CD4-positive, alpha-beta memory T cell (primary cell): ENCODE data around the gene CKM. TPM values are rescaled to one million over a fixed set of nuclear protein-coding genes. Genes with fewer than 3 reads are reported as not detected.

Experiments
- CTCF ChIA-PET: fragments of 350-600 bp; sonication (Branson Sonifier 250); formaldehyde crosslinking; loops from one replicate; lab custom pipeline; 2021; ENCODE audit warnings: inconsistent platforms; ENCODE audit not compliant: partially characterized antibody; lab: Charles Lee
- POLR2A ChIA-PET: fragments of 350-600 bp; sonication (Branson Sonifier 250); formaldehyde crosslinking; loops from one replicate; lab custom pipeline; 2021; ENCODE audit not compliant: partially characterized antibody; lab: Charles Lee
- DNase-seq, 5 donors: peaks; one replicate each; pipeline versions ENCODE4 v3.0.0 to v3.0.0-alpha.2; 2020 to 2022; ENCODE audit warnings: mixed read lengths in 1 of 5
- H3K27ac ChIP-seq: one replicate; pipeline ENCODE4 v1.7.0; 2013; ENCODE audit warnings: low read depth, low read length
- H3K27me3 ChIP-seq: 2 replicates; pipeline ENCODE4 v1.7.0; 2013; ENCODE audit warnings: mild to moderate bottlenecking, low read length, moderate library complexity; ENCODE audit not compliant: insufficient read depth
- H3K36me3 ChIP-seq: 2 replicates; pipeline ENCODE4 v1.7.0; 2013; ENCODE audit warnings: mild to moderate bottlenecking, low read length, moderate library complexity; ENCODE audit not compliant: insufficient read depth
- H3K4me1 ChIP-seq: 2 replicates; pipeline ENCODE4 v1.7.0; 2013; ENCODE audit warnings: mild to moderate bottlenecking, low read length, moderate library complexity; ENCODE audit not compliant: insufficient read depth
- H3K4me3 ChIP-seq, 2 donors: one replicate each; pipeline ENCODE4 v1.7.0; 2013; ENCODE audit warnings: low read length in 2 of 2, mild to moderate bottlenecking in 1 of 2
- H3K9me3 ChIP-seq, 2 donors: one replicate each; pipeline ENCODE4 v1.7.0; 2013; ENCODE audit warnings: low read length in 2 of 2, control low read depth in 1 of 2; ENCODE audit not compliant: control insufficient read depth in 1 of 2
- H3K27ac Mint-ChIP-seq, 7 donors: one replicate each; pipeline ENCODE4 v1.8.0; 2020 to 2021; ENCODE audit warnings: mixed read lengths in 7 of 7, mild to moderate bottlenecking in 6 of 7, inconsistent platforms in 3 of 7, moderate library complexity in 3 of 7
- H3K27me3 Mint-ChIP-seq, 2 donors: one replicate each; pipeline ENCODE4 v1.8.0; 2020 to 2021; ENCODE audit warnings: mixed read lengths in 2 of 2
- H3K36me3 Mint-ChIP-seq, 2 donors: one replicate each; pipeline ENCODE4 v1.8.0; 2020 to 2021; ENCODE audit warnings: mixed read lengths in 2 of 2, inconsistent platforms in 1 of 2, mild to moderate bottlenecking in 1 of 2
- H3K4me1 Mint-ChIP-seq, 4 donors: one replicate each; pipeline ENCODE4 v1.8.0; 2020 to 2021; ENCODE audit warnings: mixed read lengths in 4 of 4, mild to moderate bottlenecking in 1 of 4
- H3K4me3 Mint-ChIP-seq, 8 donors: one replicate each; pipeline ENCODE4 v1.8.0; 2020 to 2021; ENCODE audit warnings: mixed read lengths in 8 of 8, mild to moderate bottlenecking in 7 of 8, moderate library complexity in 6 of 8, inconsistent platforms in 3 of 8
- H3K9me3 Mint-ChIP-seq, 8 donors: one replicate each; pipeline ENCODE4 v1.8.0; 2020 to 2021; ENCODE audit warnings: mixed read lengths in 8 of 8, mild to moderate bottlenecking in 5 of 8, inconsistent platforms in 3 of 8, moderate library complexity in 1 of 8
- intact Hi-C: fragments of 100-400 bp; cut with micrococcal nuclease; formaldehyde crosslinking; loops from one replicate; pipeline ENCODE4 v1.15.1; 2023
- polyA plus RNA-seq, 2 donors: library from polyadenylated mRNA; unstranded; fragments of 300-500 nt; fragmentation: Illumina TruSeq; gene quantifications; one replicate each; pipeline ENCODE4 v1.2.3, GENCODE V29; 2021
- total RNA-seq, 2 experiments: library from RNA; stranded (reverse); gene quantifications; one replicate each; pipeline ENCODE4 v1.2.3, GENCODE V29; 2021

Gene CKM
- total and polyA plus RNA-seq, 4 experiments from 2014 or later: not detected

GRCh38 chr19:45307361-45307760, 15.3 kb downstream of the CKM start:
- H3K36me3 ChIP-seq: no peaks in the 10 kb centered on the region
- H3K27me3 ChIP-seq: no peaks in the 10 kb centered on the region
- Mint-ChIP-seq H3K27me3 (no peaks in the 10 kb centered on the region), H3K9me3 (no peaks in the 10 kb centered on the region), H3K4me1 (peaks cover 0 to 5% (median under 1%) of the 10 kb centered on the region in 4 donors), H3K4me3 (no peak overlapping the region), H3K36me3 (peaks cover 1 to 6% of the 10 kb centered on the region in 2 donors), H3K27ac (no peak overlapping the region)
- H3K4me1 ChIP-seq: no peaks in the 10 kb centered on the region
- H3K9me3 ChIP-seq: no peaks in the 10 kb centered on the region
- H3K27ac ChIP-seq: no peak overlapping the region
- DNase-seq: no peak
- H3K4me3 ChIP-seq: no peak overlapping the region
- CTCF ChIA-PET: interaction anchor here (0.7 kb wide), 1 partner anchor 13 kb away, joined by 3 read pairs; no protein-coding TSS in a partner anchor
- intact Hi-C loops: no loop called here
- POLR2A ChIA-PET: no interaction called here

- ChIA-PET CTCF (interaction anchor here (1.2 kb wide), 1 partner anchor 33 kb away, joined by 3 read pairs; no protein-coding TSS in a partner anchor), POLR2A (no interaction called here)
- H3K9me3 ChIP-seq: no peaks in the 10 kb centered on the region
- no peaks in the 10 kb centered on the region for H3K4me1 ChIP-seq
- Mint-ChIP-seq H3K4me1 (peaks cover 0 to 5% (median under 1%) of the 10 kb centered on the region in 4 donors), H3K36me3 (peaks cover 1 to 6% of the 10 kb centered on the region in 2 donors), H3K27ac (no peak overlapping the region), H3K9me3 (no peaks in the 10 kb centered on the region), H3K4me3 (no peak overlapping the region), H3K27me3 (no peaks in the 10 kb centered on the region)
- H3K27ac ChIP-seq: no peak overlapping the region
- no peaks in the 10 kb centered on the region for H3K27me3 ChIP-seq
- no peak overlapping the region for H3K4me3 ChIP-seq
- no peak for DNase-seq
- no peaks in the 10 kb centered on the region for H3K36me3 ChIP-seq
- intact Hi-C loops: no loop called here
Observed at GRCh38 chr19:45306518-45307027, 16.1 kb downstream of the CKM start.

GRCh38 chr19:45306040-45306439, 16.6 kb downstream of the CKM start:
- H3K27ac ChIP-seq: no peak overlapping the region
- peaks cover 0 to 5% (median under 1%) of the 10 kb centered on the region in 4 donors for H3K4me1 Mint-ChIP-seq
- no peaks in the 10 kb centered on the region for H3K9me3 ChIP-seq
- ChIA-PET POLR2A (no interaction called here), CTCF (interaction anchor here (1.2 kb wide), 1 partner anchor 33 kb away, joined by 3 read pairs; no protein-coding TSS in a partner anchor)
- H3K9me3 Mint-ChIP-seq: no peaks in the 10 kb centered on the region
- intact Hi-C loops: no loop called here
- no peak overlapping the region for H3K27ac Mint-ChIP-seq
- DNase-seq: no peak
- H3K4me1 ChIP-seq: no peaks in the 10 kb centered on the region
- H3K36me3 ChIP-seq: no peaks in the 10 kb centered on the region
- H3K27me3 ChIP-seq: no peaks in the 10 kb centered on the region
- no peaks in the 10 kb centered on the region for H3K27me3 Mint-ChIP-seq
- no peak overlapping the region for H3K4me3 Mint-ChIP-seq
- no peak overlapping the region for H3K4me3 ChIP-seq
- H3K36me3 Mint-ChIP-seq: peaks cover 1 to 6% of the 10 kb centered on the region in 2 donors

GRCh38 chr19:45305421-45305820, 17.3 kb downstream of the CKM start:
- intact Hi-C loops: no loop called here
- Histone ChIP-seq H3K9me3 (no peaks in the 10 kb centered on the region), H3K27ac (no peak overlapping the region), H3K4me1 (no peaks in the 10 kb centered on the region), H3K4me3 (no peak overlapping the region), H3K36me3 (no peaks in the 10 kb centered on the region), H3K27me3 (no peaks in the 10 kb centered on the region)
- DNase-seq: no peak
- Mint-ChIP-seq H3K27me3 (no peaks in the 10 kb centered on the region), H3K36me3 (peaks cover 1 to 6% of the 10 kb centered on the region in 2 donors), H3K4me1 (peaks cover 0 to 5% (median under 1%) of the 10 kb centered on the region in 4 donors), H3K4me3 (no peak overlapping the region), H3K9me3 (no peaks in the 10 kb centered on the region), H3K27ac (no peak overlapping the region)
- CTCF ChIA-PET: interaction anchor here (1.2 kb wide), 1 partner anchor 34 kb away, joined by 3 read pairs; no protein-coding TSS in a partner anchor
- POLR2A ChIA-PET: no interaction called here

GRCh38 chr19:45305007-45305406, 17.7 kb downstream of the CKM start:
- intact Hi-C loops: no loop called here
- POLR2A ChIA-PET: interaction anchor here (0.6 kb wide), 1 partner anchor 118 kb away, joined by 4 read pairs; no protein-coding TSS in a partner anchor
- Mint-ChIP-seq H3K9me3 (no peaks in the 10 kb centered on the region), H3K4me3 (no peak overlapping the region), H3K36me3 (peaks cover 4 to 8% of the 10 kb centered on the region in 2 donors), H3K27me3 (no peaks in the 10 kb centered on the region), H3K27ac (peak overlapping the region in 2 of 7 donors; percentile 36 to 88), H3K4me1 (peaks cover 0 to 5% (median under 1%) of the 10 kb centered on the region in 4 donors)
- no peaks in the 10 kb centered on the region for H3K27me3 ChIP-seq
- H3K9me3 ChIP-seq: no peaks in the 10 kb centered on the region
- CTCF ChIA-PET: no interaction called here
- no peaks in the 10 kb centered on the region for H3K36me3 ChIP-seq
- no peak overlapping the region for H3K4me3 ChIP-seq
- no peak for DNase-seq
- no peak overlapping the region for H3K27ac ChIP-seq
- no peaks in the 10 kb centered on the region for H3K4me1 ChIP-seq

- CTCF ChIA-PET: no interaction called here
- H3K9me3 ChIP-seq: no peaks in the 10 kb centered on the region
- no peak overlapping the region for H3K4me3 ChIP-seq
- H3K9me3 Mint-ChIP-seq: no peaks in the 10 kb centered on the region
- no peak overlapping the region for H3K4me3 Mint-ChIP-seq
- H3K36me3 ChIP-seq: peaks cover 3% of the 10 kb centered on the region
- no peaks in the 10 kb centered on the region for H3K27me3 Mint-ChIP-seq
- DNase-seq: no peak
- POLR2A ChIA-PET: interaction anchor here (0.6 kb wide), 1 partner anchor 118 kb away, joined by 4 read pairs; no protein-coding TSS in a partner anchor
- intact Hi-C loops: no loop called here
- H3K27ac Mint-ChIP-seq: peak overlapping the region in 2 of 7 donors; percentile 2 to 88
- peaks cover 7 to 15% of the 10 kb centered on the region in 2 donors for H3K36me3 Mint-ChIP-seq
- no peak overlapping the region for H3K27ac ChIP-seq
- H3K27me3 ChIP-seq: no peaks in the 10 kb centered on the region
- no peaks in the 10 kb centered on the region for H3K4me1 ChIP-seq
- peaks cover 0 to 5% (median 1%) of the 10 kb centered on the region in 4 donors for H3K4me1 Mint-ChIP-seq
Observed at GRCh38 chr19:45304141-45304926, 18.3 kb downstream of the CKM start.

GRCh38 chr19:45303269-45304060, 19.2 kb downstream of the CKM start:
- H3K4me3 Mint-ChIP-seq: no peak overlapping the region
- H3K27ac Mint-ChIP-seq: peak overlapping the region in 4 of 7 donors; percentile 28 to 56 (median 44)
- H3K4me3 ChIP-seq: no peak overlapping the region
- peaks cover 4% of the 10 kb centered on the region for H3K36me3 ChIP-seq
- H3K9me3 ChIP-seq: no peaks in the 10 kb centered on the region
- no peaks in the 10 kb centered on the region for H3K27me3 ChIP-seq
- intact Hi-C loops: no loop called here
- peaks cover 0 to 5% (median 1%) of the 10 kb centered on the region in 4 donors for H3K4me1 Mint-ChIP-seq
- DNase-seq: no peak
- CTCF ChIA-PET: no interaction called here
- peaks cover 11 to 20% of the 10 kb centered on the region in 2 donors for H3K36me3 Mint-ChIP-seq
- no peaks in the 10 kb centered on the region for H3K4me1 ChIP-seq
- no peaks in the 10 kb centered on the region for H3K27me3 Mint-ChIP-seq
- POLR2A ChIA-PET: no interaction called here
- no peak overlapping the region for H3K27ac ChIP-seq
- no peaks in the 10 kb centered on the region for H3K9me3 Mint-ChIP-seq
